ENCODE measurements around the gene RUNX2. TPM values are rescaled to one million over a fixed set of nuclear protein-coding genes. Genes with fewer than 3 reads are reported as not detected.

RUNX2 gene
- total RNA-seq, 1 experiment from 2014 or later = 7.0 TPM

DNA sequence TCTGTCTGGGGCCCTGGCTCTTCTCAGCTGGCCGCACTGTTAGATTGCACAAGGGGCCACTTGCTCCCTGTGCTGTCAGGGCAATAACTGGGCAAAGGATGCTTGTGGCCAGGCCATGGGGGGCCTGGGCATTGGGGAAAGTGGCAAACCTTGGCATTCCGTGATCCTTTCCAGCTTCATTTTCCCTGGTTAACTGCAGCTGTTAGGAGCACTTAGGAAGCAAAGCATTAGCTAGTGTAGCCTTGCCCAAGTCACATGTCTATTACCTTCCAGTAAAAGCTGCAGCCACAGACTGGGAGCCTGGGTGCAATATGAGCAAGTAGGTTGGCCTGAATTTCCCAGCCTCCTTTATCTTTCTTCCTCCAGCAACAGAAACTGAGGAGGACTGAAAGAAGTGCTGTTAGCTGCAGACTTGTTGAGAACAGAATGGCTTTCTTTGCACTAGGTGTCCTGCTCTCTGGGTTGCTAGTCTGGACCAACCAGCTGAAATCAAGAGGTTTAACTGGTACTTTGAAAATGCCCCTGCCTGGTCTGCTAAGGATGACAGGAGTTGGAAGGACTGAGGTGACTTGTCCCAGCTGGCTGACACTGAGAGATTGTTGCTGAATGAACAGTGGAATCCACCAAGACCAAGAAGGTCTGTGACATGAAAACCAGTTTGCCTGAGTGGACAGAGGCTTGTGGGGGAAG lies 361.9 kb downstream of the RUNX2 start:
- H3K27me3 ChIP-seq (ENCODE audit: control insufficient read depth, insufficient read depth, low read length) = no peaks in the 10 kb centered on the region
- H3K4me1 ChIP-seq (ENCODE audit: control insufficient read depth, insufficient read depth, low read length) = no peaks in the 10 kb centered on the region
- no peak overlapping the region for H3K27ac ChIP-seq (ENCODE audit: low read length)
- no peaks in the 10 kb centered on the region for H3K9me3 ChIP-seq (ENCODE audit: control insufficient read depth, insufficient read depth, low read depth, low read length)
- ChIA-PET POLR2A (no interaction called here), CTCF (no interaction called here)
- in situ Hi-C loops (cut with HindIII; ENCODE audit: low pct_unique_long_range_greater_than_20kb, low sequenced_read_pairs) (no loop called here), intact Hi-C loops (cut with micrococcal nuclease; ENCODE audit: unreplicated experiment) (no loop called here)
- no peaks in the 10 kb centered on the region for H3K36me3 ChIP-seq (ENCODE audit: control insufficient read depth, insufficient read depth, low read length)
- no peak for DNase-seq (ENCODE audit: low read depth, low spot score)
- no peak overlapping the region for H3K4me3 ChIP-seq (ENCODE audit: low read depth in 2 of 2, low read length in 2 of 2)
- ATAC-seq = no peak
- no TSS peak for BruUV-seq (replicated peaks)
- TF ChIP-seq SIN3A (IDR thresholded peaks at IDR 0.05; ENCODE audit: borderline replicate concordance, insufficient read depth, low read depth, low read length) (no peak), TCF7L2 (IDR thresholded peaks at IDR 0.05; ENCODE audit: low read depth, low read length) (no peak), POLR2AphosphoS5 (IDR thresholded peaks at IDR 0.05; ENCODE audit: low read depth, low read length) (no peak)
- TF ChIP-seq, protein P1, sequence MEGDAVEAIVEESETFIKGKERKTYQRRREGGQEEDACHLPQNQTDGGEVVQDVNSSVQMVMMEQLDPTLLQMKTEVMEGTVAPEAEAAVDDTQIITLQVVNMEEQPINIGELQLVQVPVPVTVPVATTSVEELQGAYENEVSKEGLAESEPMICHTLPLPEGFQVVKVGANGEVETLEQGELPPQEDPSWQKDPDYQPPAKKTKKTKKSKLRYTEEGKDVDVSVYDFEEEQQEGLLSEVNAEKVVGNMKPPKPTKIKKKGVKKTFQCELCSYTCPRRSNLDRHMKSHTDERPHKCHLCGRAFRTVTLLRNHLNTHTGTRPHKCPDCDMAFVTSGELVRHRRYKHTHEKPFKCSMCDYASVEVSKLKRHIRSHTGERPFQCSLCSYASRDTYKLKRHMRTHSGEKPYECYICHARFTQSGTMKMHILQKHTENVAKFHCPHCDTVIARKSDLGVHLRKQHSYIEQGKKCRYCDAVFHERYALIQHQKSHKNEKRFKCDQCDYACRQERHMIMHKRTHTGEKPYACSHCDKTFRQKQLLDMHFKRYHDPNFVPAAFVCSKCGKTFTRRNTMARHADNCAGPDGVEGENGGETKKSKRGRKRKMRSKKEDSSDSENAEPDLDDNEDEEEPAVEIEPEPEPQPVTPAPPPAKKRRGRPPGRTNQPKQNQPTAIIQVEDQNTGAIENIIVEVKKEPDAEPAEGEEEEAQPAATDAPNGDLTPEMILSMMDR (IDR thresholded peaks at IDR 0.05) = no peak
- TF ChIP-seq, protein P2, sequence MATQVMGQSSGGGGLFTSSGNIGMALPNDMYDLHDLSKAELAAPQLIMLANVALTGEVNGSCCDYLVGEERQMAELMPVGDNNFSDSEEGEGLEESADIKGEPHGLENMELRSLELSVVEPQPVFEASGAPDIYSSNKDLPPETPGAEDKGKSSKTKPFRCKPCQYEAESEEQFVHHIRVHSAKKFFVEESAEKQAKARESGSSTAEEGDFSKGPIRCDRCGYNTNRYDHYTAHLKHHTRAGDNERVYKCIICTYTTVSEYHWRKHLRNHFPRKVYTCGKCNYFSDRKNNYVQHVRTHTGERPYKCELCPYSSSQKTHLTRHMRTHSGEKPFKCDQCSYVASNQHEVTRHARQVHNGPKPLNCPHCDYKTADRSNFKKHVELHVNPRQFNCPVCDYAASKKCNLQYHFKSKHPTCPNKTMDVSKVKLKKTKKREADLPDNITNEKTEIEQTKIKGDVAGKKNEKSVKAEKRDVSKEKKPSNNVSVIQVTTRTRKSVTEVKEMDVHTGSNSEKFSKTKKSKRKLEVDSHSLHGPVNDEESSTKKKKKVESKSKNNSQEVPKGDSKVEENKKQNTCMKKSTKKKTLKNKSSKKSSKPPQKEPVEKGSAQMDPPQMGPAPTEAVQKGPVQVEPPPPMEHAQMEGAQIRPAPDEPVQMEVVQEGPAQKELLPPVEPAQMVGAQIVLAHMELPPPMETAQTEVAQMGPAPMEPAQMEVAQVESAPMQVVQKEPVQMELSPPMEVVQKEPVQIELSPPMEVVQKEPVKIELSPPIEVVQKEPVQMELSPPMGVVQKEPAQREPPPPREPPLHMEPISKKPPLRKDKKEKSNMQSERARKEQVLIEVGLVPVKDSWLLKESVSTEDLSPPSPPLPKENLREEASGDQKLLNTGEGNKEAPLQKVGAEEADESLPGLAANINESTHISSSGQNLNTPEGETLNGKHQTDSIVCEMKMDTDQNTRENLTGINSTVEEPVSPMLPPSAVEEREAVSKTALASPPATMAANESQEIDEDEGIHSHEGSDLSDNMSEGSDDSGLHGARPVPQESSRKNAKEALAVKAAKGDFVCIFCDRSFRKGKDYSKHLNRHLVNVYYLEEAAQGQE (IDR thresholded peaks at IDR 0.05; ENCODE audit: insufficient read depth in 1 of 2, low read depth in 2 of 2, low read length in 1 of 2) = no peak

DNA sequence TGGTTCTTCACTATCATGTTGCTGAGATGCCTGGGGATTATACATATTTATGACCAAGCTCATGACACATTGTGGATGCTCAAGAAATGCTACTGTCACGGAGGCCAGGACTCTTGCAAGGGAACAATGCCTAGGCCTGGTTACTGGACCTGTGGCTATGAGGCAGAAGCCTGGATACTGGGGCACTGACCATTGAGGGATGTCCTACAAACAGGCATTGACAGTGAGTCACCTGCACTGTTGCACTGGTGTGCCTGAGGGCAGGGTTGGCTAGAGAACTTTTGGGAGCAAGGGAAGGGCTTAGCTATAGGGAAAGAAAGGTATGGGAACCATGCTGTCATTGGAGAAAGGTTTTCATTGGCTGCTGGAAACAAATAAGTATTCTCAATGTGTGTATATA lies 362.7 kb downstream of the RUNX2 start:
- POLR2A ChIA-PET = no interaction called here
- TF ChIP-seq SIN3A (IDR thresholded peaks at IDR 0.05; ENCODE audit: borderline replicate concordance, insufficient read depth, low read depth, low read length) (no peak), TCF7L2 (IDR thresholded peaks at IDR 0.05; ENCODE audit: low read depth, low read length) (no peak), POLR2AphosphoS5 (IDR thresholded peaks at IDR 0.05; ENCODE audit: low read depth, low read length) (no peak)
- TF ChIP-seq, protein P1 (IDR thresholded peaks at IDR 0.05) = no peak
- TF ChIP-seq, protein P2 (IDR thresholded peaks at IDR 0.05; ENCODE audit: insufficient read depth in 1 of 2, low read depth in 2 of 2, low read length in 1 of 2) = no peak
- CTCF ChIA-PET = no interaction called here

More for the DNA sequence above, 362.7 kb downstream of the RUNX2 start:
- H3K27ac ChIP-seq (ENCODE audit: low read length) = no peak overlapping the region
- no peaks in the 10 kb centered on the region for H3K4me1 ChIP-seq (ENCODE audit: control insufficient read depth, insufficient read depth, low read length)
- intact Hi-C loops (cut with micrococcal nuclease; ENCODE audit: unreplicated experiment) = no loop called here
- ATAC-seq (no peak), DNase-seq (ENCODE audit: low read depth, low spot score) (no peak)
- H3K36me3 ChIP-seq (ENCODE audit: control insufficient read depth, insufficient read depth, low read length) = no peaks in the 10 kb centered on the region
- H3K9me3 ChIP-seq (ENCODE audit: control insufficient read depth, insufficient read depth, low read depth, low read length) = no peaks in the 10 kb centered on the region
- H3K4me3 ChIP-seq (ENCODE audit: low read depth in 2 of 2, low read length in 2 of 2) = no peak overlapping the region
- BruUV-seq (replicated peaks) = no TSS peak
- in situ Hi-C loops (cut with HindIII; ENCODE audit: low pct_unique_long_range_greater_than_20kb, low sequenced_read_pairs) = no loop called here
- no peaks in the 10 kb centered on the region for H3K27me3 ChIP-seq (ENCODE audit: control insufficient read depth, insufficient read depth, low read length)
